NCI-H2107 (cell line): ENCODE results near the gene MED12L.

Experiments used
- DNase-seq: peaks from one replicate; lab custom pipeline; 2025; lab: John Stamatoyannopoulos, UW

The MED12L gene

DNA sequence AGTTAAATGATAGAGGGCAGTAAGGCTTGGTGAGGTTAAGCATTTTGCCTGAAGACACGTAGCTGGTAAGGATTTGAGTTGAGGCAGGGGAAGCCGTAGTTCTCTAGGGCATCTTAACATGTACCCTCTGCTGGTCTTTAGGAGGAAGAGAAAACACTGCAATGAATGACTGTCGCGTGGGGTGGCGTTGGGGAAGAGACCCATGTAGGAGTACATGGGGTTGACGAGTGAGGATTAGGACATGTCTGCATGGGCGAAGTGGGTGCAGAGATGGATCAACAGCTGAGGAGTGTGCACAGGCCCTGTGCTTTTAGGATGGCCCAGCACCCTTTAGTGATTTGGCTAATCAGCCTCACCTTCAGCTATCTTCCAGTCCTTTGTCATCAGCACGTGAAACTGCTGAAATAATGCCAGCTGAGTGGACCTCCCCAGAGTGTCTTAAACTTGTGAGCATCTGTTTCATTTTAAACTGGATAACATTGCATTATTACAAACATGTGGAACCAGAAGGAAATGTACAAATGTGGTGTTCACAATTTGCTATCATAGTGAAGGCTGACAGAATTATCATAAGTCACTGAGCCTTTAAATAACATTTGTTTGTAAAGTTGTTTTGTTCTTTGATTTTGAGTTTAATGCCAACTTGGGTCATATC lies 177.5 kb downstream of the MED12L start:
- DNase-seq: no peak

DNA sequence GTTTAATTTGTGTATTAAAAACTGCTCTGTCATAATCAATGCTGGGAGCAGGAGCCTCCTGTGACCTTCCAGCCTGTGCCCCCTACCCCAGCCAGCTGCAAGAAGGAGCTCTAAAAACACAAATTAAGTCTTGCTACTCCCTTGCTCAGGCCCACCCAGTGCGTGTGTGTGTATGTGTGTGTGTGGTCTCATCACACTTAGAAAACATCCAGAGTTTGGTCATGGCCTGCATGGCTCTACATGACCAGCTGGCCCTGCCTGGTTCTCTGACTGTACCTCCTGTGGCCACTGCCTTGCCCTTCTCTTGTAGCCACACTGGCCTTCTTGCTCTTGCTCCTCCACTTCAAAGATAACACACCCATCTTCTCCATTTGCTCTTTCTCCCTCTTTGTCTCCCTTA lies 179.1 kb downstream of the MED12L start:
- no peak for DNase-seq

DNA sequence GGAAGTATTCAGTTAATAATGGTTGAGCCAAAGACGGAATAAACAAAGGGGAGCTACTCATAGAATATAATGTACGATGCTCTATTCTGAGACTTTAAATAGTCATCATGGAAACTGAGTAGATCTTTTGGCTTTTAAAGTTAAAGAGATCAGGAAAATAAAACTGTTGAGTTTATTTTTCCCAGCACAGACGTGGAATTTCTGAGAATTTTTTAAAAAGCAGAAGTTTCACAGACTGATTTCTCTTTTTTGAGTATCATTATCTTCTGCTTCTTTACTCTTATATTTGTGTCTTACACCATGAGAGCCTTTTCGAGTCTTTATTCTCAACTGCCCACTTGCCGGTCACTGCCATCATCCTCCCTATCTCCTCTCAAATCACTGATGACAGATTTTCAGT lies 179.7 kb downstream of the MED12L start:
- DNase-seq: no peak

DNA sequence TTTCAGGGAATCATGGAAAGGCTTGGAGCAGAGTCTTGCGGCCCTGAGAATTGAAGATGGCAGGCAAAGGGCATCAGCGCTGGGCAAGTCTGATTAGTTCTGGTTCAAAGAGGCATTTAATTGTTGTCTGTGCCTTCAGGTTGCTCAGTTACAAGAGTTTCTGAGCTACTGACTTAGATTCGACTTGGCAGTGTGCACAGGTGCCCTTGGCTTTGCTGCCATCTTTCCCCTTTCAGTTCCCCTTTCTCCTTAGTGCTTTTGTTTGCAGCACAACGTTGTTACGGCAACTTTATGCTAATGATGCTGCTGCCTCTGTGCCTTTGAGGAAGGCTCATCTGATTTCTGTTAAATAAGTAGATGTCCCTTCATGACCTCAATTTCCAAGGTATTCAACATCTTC lies 180.4 kb downstream of the MED12L start:
- DNase-seq: no peak

DNA sequence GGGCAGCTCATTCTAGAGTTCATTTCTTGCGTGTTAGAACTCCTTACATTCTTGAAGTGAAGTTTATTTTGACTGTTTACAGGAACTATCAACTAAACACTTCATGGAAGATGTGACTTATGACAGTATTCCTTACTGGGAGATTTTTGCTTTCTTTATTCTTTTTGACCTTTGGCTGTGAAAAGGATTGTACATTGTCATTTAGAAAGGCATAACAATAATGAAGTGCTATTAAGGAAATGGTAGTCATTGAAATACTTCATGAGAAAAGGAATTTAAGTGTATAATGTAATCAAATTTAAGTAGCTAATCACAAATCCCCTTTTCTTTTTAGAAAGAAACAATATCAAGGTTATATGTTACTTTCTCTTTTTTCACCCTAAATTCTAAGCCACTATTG lies 181.6 kb downstream of the MED12L start:
- no peak for DNase-seq

DNA sequence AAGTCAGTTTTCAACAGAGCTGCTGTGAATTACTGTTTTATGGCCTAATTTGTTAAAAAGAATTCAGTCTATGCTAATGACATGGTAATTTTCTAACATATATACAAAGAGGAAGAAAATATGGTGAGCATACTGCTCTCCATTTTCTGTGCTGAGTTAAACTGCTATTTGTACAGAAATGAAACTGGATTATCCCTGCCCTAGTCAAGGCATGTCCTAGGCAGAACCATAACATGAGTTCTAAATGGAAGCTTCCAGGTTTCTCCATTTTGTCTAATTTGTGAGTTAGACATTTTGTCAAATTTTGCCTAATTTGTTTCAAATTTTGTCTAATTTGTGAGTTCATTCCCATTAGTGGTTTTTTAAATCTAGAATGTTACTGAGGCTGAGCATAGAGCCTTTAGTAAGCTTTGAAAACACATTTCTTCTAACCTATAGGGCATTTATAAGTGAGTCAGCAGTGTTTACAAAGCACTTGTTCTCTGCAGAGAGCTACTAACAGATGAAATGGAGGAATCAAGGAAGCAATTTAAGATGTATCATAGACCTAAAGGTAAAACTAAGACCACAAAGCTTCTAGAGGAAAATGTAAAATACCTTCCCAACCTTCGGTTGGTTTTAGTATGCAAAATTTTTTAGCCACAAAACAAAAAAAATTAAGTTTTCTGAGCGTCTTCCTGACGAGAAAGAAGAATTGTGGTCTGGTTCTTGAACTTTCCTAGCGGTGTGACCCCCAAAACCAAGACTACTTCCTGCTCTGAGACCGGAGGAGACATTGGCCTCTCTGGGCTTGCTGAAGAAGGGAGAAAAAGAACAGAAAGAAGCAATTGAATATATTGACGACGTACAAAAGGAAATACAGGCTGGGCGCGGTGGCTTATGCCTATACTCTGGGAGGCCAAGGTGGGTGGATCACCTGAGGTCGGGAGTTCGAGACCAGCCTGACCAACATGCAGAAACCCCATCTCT lies 183.1 kb downstream of the MED12L start:
- DNase-seq: no peak

DNA sequence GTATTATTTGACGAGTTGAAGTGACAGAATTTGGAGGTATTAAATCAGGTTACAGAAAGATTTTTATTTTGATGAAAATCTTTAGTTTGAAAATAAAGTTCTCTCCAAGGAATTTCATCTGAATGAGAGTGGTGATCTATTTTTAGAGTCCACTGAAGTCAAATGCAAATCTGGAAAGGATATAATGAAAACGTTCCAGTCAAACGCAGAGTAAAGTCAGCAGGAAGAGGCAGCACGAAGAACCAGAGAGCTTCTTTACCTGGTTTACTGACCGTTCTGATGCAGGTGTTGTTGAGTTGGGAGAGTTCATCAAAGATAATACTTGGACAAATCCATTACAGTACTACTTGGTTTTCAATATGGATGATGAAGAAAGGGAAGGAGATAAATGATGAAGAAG lies 184.2 kb downstream of the MED12L start:
- no peak for DNase-seq

DNA sequence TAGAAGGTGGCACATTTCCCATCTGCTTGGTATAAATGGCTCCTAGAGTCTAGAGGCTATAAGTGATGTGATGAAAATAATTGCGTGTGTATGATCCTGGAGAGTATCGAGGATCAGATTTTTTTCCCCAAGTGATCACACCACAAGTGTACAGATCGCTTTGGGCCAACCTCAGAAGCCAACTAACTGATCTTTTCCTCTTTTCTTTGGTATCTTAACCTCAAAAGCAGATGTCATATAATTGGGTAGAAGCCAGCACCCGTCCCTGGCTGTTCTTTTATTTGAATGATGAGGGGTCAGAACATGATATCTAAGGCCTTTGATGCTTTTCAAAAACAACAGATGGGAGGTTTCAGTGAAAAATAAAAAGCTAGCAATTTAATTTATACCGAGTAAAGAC lies 189.6 kb downstream of the MED12L start:
- DNase-seq: no peak

DNA sequence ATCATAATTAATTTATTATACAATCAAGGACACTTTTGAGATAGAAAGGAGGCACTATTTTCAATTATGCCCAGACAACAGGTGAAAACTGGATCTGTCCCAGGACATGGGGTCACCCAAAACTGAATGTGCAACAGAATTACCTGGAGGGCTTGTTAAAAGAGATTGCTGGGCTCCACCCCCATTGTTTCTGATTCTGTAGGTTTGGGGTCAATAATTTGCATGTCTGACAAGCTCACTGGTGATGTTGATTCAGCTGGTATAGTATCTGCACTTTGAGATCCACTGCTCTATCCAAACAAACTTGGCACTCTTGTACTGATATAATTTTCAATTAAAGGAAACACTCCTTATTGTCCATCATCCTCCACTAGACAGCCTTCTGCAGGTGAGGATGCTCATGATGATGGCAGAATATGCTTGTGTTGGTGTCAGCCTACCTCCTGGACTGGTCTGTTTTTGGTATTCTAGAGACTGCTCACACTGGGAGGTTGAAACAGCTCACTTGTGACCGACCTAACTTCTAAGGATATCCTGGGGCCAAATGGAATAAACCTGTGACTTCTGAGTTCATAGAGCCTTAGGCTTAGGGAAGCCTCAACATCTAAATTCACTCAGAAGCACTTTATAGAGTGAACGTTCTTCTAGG lies 190.7 kb downstream of the MED12L start:
- DNase-seq: no peak

DNA sequence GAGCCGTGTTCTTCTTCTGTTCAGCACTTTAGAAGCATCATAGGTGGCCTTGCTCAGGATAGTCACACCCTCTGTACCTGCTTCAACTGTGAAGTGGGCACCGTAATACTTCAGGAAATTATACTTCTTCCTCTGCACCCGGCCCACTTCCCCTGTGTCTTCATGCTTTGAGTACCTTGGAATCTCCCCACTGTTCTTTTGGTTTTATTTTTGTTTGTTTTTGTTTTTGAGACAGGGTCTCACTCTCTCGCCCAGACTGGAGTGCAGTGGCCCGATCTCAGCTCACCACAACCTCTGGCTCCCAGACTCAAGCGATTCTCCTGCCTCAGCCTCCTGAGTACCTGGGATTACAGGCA lies 191.2 kb downstream of the MED12L start:
- no peak for DNase-seq

DNA sequence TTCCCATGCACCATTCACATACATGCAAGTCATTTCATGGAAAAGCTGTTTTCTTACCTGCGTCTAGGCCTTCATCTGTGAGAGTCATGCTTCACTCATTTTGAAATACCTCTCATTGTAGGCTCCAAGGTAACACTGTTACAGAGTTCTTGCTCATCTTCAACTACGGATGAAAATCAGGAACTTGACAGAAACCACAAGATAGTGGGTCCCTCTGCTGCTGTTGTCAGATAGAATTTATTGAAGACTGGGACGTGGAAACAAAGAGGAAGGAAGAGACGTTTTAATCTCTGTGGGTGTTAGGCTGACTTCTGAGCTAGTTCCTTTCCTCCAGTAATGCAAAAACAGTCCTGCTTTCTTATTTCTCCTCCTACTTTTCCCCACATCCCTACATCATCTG lies 192.8 kb downstream of the MED12L start, which contains the start of gene P2RY14:
Gene P2RY14 (minus strand): TSS at position 313 of the 400 bp plus-strand sequence. CDS start 64,226 bp downstream, outside the sequence.
- DNase-seq: no peak

DNA sequence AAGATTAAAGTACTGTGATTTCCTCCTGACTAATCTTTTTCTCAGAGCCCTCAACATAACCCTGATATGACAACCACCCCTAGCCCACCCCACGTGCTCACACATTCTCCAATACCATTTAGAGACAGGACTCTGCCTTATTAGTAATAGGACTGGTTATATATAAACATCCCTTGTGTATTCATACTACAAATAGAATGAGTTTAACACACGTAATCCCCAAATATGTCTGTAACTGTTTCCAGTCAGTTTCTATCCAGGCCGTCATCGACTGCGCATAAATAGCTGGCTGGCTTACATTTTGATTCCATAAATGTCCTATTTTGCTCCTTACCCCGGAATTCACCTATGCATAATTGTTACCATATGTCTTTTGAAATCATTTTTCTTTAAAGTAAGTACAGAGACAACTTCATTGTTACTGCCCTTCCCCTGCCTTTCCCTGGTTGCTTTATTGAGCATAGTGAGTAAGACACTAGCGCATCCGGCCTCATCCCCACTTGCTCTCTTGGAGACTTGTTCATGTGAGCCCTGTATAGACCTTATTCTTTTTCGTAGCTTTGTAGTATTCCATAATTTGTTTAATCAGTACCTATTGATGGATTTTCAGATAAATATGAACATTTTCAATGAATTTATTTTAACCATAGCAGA lies 196.3 kb downstream of the MED12L start:
- no peak for DNase-seq

DNA sequence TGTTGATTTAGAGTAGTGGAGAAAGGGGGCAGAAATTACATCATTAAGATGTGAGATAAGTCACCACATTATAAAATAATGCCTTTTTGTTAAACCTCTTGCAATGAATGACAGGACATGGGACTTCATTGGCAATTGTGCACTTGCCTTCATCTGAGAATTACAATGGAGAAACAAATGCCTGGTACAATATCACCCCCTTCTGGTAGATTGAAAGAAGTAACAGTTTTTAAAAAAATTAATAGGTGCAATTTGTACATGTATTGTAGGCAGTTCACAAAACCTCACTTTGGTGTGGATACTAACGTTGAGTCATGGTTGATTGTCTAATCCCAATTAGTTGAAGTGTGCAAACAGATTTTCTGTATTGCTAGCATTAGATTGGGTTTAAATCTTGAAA lies 197.5 kb downstream of the MED12L start:
- no peak for DNase-seq

DNA sequence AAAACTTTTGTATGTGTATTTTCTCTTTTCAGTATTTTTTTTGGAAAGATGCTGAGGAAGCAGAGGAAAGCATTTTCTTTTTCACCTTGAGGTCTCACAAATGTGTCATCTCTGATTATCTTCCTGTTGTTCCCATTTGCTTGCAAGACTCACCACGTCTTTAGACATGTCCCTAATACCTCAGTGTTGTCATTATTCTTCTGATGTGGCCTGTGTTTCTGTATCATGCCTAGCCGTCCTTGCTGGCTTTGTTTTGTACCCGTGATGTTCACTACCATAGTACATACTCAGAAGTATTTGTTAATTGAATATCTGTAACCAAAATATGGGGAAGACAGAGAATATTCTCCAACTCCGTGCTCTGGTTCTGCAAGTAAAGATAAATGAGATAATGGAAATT lies 197.9 kb downstream of the MED12L start:
- no peak for DNase-seq

DNA sequence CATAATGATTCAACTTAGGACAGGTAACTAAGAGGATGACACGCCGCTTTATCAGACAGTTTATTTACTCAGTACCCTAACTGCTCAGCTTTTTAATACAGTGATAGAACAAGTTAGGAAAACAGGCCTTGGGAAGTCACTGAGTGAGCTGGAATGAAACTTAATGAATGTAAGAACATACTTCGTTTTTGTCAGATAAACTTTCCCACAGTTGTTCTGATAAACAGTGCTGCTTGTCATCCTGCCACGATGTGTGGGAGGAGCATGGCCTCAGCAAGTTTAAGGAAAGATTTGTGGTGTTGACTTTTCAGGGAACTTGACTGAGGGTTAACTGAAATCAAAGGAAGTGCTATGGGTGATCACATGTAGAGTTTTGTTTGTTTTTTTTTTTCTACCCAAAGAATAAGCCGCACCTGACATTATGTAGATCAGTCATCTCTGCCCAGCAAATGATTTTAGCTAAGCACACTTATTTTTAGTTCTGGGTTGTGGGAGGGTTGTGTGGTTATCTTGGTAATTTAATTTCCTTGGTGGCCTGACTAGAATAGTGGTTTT lies 198.5 kb downstream of the MED12L start:
- no peak for DNase-seq

DNA sequence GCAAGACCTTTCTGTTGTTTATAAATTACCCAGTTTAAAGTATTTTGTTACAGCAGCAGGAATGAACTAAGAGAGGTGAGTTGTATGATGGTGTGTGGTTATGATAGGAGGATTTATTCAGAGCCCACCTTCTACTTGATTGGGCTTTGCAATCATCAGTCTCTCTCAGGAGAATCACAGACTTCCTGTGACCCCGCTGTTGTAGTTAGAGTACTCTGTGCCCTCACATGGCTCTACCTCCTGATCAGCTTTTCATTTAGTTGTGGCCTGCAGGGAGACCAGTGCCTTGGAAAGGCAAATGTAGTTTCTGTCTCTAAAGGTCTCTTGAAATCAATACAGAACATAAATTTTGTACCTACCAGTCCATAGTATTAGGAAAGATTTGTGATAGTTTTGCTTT lies 200.5 kb downstream of the MED12L start:
- DNase-seq: no peak

DNA sequence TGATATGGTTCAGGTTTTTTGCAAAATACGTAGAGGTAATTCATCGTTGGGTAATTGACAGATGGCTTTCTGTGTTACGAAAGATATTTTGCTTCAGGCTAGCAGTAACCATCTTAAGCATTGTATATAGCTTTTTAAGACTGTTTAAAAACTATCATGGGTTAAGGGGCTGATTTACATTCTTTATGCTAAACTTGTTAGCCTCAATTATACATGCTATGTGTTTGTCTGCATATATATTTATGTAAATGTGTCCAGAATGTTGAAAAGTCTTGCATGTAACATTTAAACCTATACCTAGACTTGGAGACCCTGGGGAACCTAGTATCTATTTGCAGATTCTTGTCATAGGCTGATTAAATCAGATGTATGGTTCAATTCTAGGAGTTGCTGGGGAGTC lies 204.0 kb downstream of the MED12L start:
- no peak for DNase-seq

DNA sequence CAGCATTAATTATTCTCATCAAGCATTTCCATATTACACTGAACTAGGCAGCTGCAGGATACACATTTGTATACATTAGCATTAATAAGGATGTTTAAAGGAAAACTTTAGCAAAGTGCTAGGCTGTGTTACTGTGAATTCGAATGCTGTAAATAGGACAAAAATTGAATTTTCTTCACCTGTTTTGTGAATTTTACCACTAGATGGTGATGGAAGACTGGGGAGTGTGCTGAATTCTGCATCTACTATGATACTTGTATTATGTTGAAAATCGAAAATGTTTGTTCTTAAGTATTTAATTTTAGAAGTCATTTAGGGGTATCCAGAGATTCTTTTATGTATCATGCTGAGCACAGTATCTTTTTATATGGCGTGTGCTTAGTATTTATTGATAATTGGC lies 205.2 kb downstream of the MED12L start:
- DNase-seq: no peak

DNA sequence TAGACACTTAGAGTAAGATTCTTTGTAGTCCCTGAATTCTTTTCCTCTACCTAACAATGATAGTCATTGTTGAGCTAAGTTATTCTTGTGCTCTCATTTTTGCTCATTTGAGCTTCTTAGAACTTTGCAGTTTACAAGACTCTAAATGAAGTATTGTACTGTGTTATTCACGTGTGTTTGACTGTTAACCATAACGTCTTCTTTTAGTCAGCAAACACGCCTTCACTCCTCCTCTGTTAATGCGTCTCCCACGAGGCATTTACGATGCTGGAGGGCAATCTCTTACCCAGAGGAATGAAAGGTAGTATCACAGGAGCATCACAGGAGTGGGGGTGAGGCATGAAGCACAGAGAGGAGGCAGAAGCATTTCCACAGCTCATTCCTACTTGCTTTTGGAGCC lies 207.7 kb downstream of the MED12L start:
- DNase-seq: no peak

DNA sequence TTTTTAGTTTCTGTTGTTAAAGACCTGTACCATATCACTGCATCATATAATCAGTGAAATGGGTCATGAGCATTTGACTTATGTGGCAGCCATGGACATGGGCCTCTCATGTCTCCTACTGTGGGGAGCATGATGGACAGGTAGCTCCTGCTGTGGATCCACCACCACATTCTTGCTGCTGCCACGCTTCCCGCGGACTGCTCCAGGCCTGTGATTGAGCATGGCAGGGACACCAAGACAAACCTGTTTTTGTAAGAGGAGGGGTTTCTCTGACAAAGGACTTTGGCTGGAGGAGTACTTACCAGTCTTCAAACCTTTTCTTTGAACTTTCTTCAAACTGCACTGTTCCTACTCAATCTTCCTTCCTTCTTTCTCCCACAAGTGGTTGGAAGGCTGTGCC lies 210.8 kb downstream of the MED12L start:
- DNase-seq: no peak

DNA sequence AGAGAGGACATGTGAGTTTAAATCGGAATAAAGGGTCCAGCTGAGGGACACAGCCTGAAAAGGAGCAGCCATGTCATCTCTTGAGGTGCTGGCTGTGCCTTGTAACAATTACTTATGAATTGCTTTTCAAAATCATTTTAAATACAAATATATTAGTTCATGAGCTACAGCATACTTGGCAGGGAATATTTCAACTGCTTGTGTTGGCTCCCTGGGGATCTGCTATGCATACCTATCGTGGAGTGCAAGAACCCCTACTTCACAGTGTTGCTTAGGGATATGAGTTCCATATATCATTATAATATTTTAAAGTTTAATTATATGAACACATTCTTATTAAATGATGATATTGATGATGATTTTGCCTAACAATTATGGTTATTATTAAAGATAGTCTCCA lies 212.0 kb downstream of the MED12L start:
- no peak for DNase-seq

DNA sequence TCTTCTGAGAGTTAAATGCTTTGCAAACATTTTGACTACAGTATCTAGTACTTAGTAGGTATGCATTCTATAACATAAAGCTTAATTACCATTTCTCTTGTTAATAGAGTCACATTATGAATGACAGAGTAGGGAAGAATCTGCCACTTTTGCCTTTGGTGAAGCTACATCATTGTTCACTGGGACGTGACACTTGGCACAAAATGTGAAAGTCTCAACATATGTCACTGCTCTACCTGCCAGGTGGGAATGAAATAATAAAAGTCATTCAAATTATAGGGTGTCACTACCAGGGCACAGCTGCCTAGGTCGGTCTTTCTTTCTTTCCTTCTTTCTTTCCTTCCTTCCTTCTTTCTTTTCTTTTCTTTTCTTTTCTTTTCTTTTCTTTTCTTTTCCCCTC lies 213.5 kb downstream of the MED12L start:
- DNase-seq: no peak
